ENCODE data around the gene BTBD16.

DNA sequence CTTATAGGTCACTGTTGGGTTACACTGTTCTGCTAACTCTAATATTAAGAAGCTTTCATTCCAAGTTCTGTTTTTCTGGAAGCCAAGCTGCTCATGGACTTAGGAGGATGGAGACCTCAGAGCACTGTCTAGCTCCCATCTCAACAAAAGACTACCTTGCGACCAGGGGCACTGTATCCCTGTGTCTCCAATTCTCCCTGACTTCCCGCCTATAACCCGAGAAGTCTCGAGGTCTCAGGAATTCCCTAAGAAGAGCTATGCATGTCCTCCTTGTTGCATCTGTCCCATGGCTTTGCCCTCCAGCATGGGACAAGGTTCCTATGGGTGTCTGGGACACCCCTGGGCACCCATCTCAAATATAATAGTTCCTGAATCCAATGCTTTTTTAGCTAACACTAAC, 31.2 kb downstream of the BTBD16 start:
- TF ChIP-seq, protein P1, sequence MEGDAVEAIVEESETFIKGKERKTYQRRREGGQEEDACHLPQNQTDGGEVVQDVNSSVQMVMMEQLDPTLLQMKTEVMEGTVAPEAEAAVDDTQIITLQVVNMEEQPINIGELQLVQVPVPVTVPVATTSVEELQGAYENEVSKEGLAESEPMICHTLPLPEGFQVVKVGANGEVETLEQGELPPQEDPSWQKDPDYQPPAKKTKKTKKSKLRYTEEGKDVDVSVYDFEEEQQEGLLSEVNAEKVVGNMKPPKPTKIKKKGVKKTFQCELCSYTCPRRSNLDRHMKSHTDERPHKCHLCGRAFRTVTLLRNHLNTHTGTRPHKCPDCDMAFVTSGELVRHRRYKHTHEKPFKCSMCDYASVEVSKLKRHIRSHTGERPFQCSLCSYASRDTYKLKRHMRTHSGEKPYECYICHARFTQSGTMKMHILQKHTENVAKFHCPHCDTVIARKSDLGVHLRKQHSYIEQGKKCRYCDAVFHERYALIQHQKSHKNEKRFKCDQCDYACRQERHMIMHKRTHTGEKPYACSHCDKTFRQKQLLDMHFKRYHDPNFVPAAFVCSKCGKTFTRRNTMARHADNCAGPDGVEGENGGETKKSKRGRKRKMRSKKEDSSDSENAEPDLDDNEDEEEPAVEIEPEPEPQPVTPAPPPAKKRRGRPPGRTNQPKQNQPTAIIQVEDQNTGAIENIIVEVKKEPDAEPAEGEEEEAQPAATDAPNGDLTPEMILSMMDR (IDR thresholded peaks at IDR 0.05), result no peak
- TF ChIP-seq POLR2AphosphoS5 (IDR thresholded peaks at IDR 0.05), result no peak
- no peak for TF ChIP-seq EP300 (IDR thresholded peaks at IDR 0.05)
- TF ChIP-seq POLR2A (IDR thresholded peaks at IDR 0.05), result no peak
